Gastrocnemius medialis (tissue), 4 donors: Measurements from ENCODE around the gene HYAL1. TPM values are rescaled to one million over a fixed set of nuclear protein-coding genes. Genes with fewer than 3 reads are reported as not detected.
"Not testable (repeated sequence)": the region's sequence is repeated elsewhere in the genome, so short reads cannot be mapped to it uniquely, and the experiment has no call there.

Source experiments
- ATAC-seq, 2 donors: fragments of 150-250 bp; one replicate each; pipeline ENCODE4 v1.9.1; 2016
- DNase-seq, 2 donors: peaks; one replicate each; pipeline ENCODE4 v3.0.0-alpha.2; 2019
- H3K27ac ChIP-seq, 4 donors: fragments of 200-600 bp; sonication (generic); 1 replicate in 1 of 4; 2 replicates in 3 of 4; pipeline ENCODE4 v1.5.1; 2016 to 2018; ENCODE audit warnings: mild to moderate bottlenecking in 2 of 4, moderate library complexity in 1 of 4
- H3K27me3 ChIP-seq, 3 donors: fragments of 200-600 bp; sonication (generic) in 2 of 3; 1 replicate in 1 of 3; 2 replicates in 2 of 3; pipeline versions ENCODE4 v1.5.1 to v1.6.0; 2016 to 2019; ENCODE audit warnings: mild to moderate bottlenecking in 1 of 3, moderate library complexity in 1 of 3
- H3K36me3 ChIP-seq, 2 donors: fragments of 200-600 bp; sonication (generic) in 1 of 2; one replicate each; pipeline ENCODE4 v1.5.1; 2017 to 2018
- H3K4me1 ChIP-seq, 2 donors: fragments of 200-600 bp; sonication (generic) in 1 of 2; one replicate each; pipeline ENCODE4 v1.5.1; 2016 to 2017; ENCODE audit warnings: mild to moderate bottlenecking in 2 of 2
- H3K4me3 ChIP-seq, 4 donors: fragments of 200-600 bp; sonication (generic) in 3 of 4; 1 replicate in 1 of 4; 2 replicates in 3 of 4; pipeline ENCODE4 v1.5.1; 2016 to 2019; ENCODE audit warnings: mild to moderate bottlenecking in 2 of 4
- H3K9me3 ChIP-seq, 3 donors: fragments of 200-600 bp; sonication (generic) in 2 of 3; 1 replicate in 1 of 3; 2 replicates in 2 of 3; pipeline ENCODE4 v1.5.1; 2016 to 2019
- CTCF ChIP-seq, 5 experiments: fragments of 450-650 bp in 3 of 5; fragments of 200-600 bp in 2 of 5; sonication (generic) in 2 of 5; IDR thresholded peaks in 4 of 5; conservative IDR thresholded peaks in 1 of 5; 1 replicate in 4 of 5; 2 replicates in 1 of 5; pipeline ENCODE4 v1.5.1; 2016 to 2019; ENCODE audit warnings: antibody characterized with exemption in 5 of 5, mild to moderate bottlenecking in 3 of 5, moderate library complexity in 3 of 5
- POLR2A ChIP-seq, 2 donors: fragments of 450-650 bp; IDR thresholded peaks; one replicate each; pipeline ENCODE4 v1.6.1; 2017; ENCODE audit warnings: antibody characterized with exemption in 2 of 2, mild to moderate bottlenecking in 2 of 2, moderate library complexity in 2 of 2
- in situ Hi-C, 4 donors: fragments of 200-750 bp; cut with MboI; loops; one replicate each; pipeline versions ENCODE4 v1.15.0 to v1.8.0; 2017; ENCODE audit warnings: low sequenced_read_pairs in 4 of 4
- intact Hi-C: fragments of 100-400 bp; cut with DNase I; formaldehyde crosslinking; loops from one replicate; pipeline ENCODE4 v1.15.1; 2023; ENCODE audit warnings: low total_unique reads
- total RNA-seq, 4 donors: library from RNA; depleted of rRNA; stranded (reverse); fragments of >200 nt; gene quantifications; one replicate each; pipeline versions ENCODE4 v1.1.0 to v1.2.3, GENCODE V29; 2016

Gene HYAL1
- total RNA-seq, 4 donors from 2014 or later = 3.6 to 14.6 (median 9.1) TPM

- peak; percentile 89 to 90 for ATAC-seq
- Histone ChIP-seq H3K27me3 (no peaks in the 10 kb centered on the region), H3K36me3 (peaks cover 0 to 20% of the 10 kb centered on the region in 2 donors), H3K9me3 (no peaks in the 10 kb centered on the region), H3K4me3 (no peak overlapping the region), H3K4me1 (peaks cover 39 to 40% of the 10 kb centered on the region in 2 donors), H3K27ac (peak overlapping the region; percentile 50 to 79 (median 56))
- peak in 1 of 2 donors; percentile 67 for DNase-seq
- in situ Hi-C loops = no loop called here
- intact Hi-C loops = no loop called here
- no peak for TF ChIP-seq CTCF (IDR thresholded peaks at IDR 0.05 in 4 of 5, conservative IDR thresholded peaks at IDR 0.05 in 1 of 5)
- no peak for TF ChIP-seq POLR2A (IDR thresholded peaks at IDR 0.05)
Measured at GRCh38 chr3:50314342-50314741, 11.0 kb upstream of the HYAL1 start.

- DNase-seq, in situ Hi-C loops, intact Hi-C loops, H3K9me3 ChIP-seq, H3K36me3 ChIP-seq, H3K27me3 ChIP-seq, ATAC-seq, H3K27ac ChIP-seq, H3K4me3 ChIP-seq: not testable (repeated sequence)
- peaks cover 16 to 17% of the 10 kb centered on the region in 2 donors for H3K4me1 ChIP-seq
Measured at GRCh38 chr3:50312041-50312440, 8.7 kb upstream of the HYAL1 start.

- TF ChIP-seq CTCF (IDR thresholded peaks at IDR 0.05 in 4 of 5, conservative IDR thresholded peaks at IDR 0.05 in 1 of 5) (no peak), POLR2A (IDR thresholded peaks at IDR 0.05) (no peak)
- no peak for ATAC-seq
- intact Hi-C loops = no loop called here
- in situ Hi-C loops = no loop called here
- Histone ChIP-seq H3K27ac (no peak overlapping the region), H3K4me3 (no peak overlapping the region), H3K4me1 (peaks cover 21 to 37% of the 10 kb centered on the region in 2 donors), H3K36me3 (no peaks in the 10 kb centered on the region), H3K9me3 (no peaks in the 10 kb centered on the region), H3K27me3 (no peaks in the 10 kb centered on the region)
- no peak for DNase-seq
Measured at GRCh38 chr3:50304601-50305000, 1.2 kb upstream of the HYAL1 start.

- in situ Hi-C loops = no loop called here
- no peaks in the 10 kb centered on the region for H3K27me3 ChIP-seq
- H3K36me3 ChIP-seq = no peaks in the 10 kb centered on the region
- TF ChIP-seq POLR2A (IDR thresholded peaks at IDR 0.05) (no peak), CTCF (IDR thresholded peaks at IDR 0.05 in 4 of 5, conservative IDR thresholded peaks at IDR 0.05 in 1 of 5) (no peak)
- no peaks in the 10 kb centered on the region for H3K9me3 ChIP-seq
- intact Hi-C loops = no loop called here
- H3K4me1 ChIP-seq = peaks cover 29 to 48% of the 10 kb centered on the region in 2 donors
- DNase-seq (no peak), ATAC-seq (no peak)
- H3K4me3 ChIP-seq = peak overlapping the region; percentile 45 to 52 (median 49)
- H3K27ac ChIP-seq = peak overlapping the region; percentile 85 to 91 (median 88)
Measured at GRCh38 chr3:50302095-50303012, 1.0 kb downstream of the HYAL1 start.

GRCh38 chr3:50300681-50301254, 2.6 kb downstream of the HYAL1 start:
- TF ChIP-seq CTCF (IDR thresholded peaks at IDR 0.05 in 4 of 5, conservative IDR thresholded peaks at IDR 0.05 in 1 of 5) (peak in 1 of 5 experiments; percentile 15), POLR2A (IDR thresholded peaks at IDR 0.05) (no peak)
- Histone ChIP-seq H3K27me3 (no peaks in the 10 kb centered on the region), H3K36me3 (peaks cover 0 to 5% of the 10 kb centered on the region in 2 donors), H3K4me1 (peaks cover 29 to 48% of the 10 kb centered on the region in 2 donors), H3K27ac (peak overlapping the region; percentile 85 to 91 (median 88)), H3K4me3 (peak overlapping the region in 3 of 4 donors; percentile 60 to 71 (median 61)), H3K9me3 (no peaks in the 10 kb centered on the region)
- ATAC-seq (no peak), DNase-seq (no peak)
- in situ Hi-C loops (no loop called here), intact Hi-C loops (loop anchor here (2.0 kb wide), 1 partner anchor 20 kb away; no protein-coding TSS in a partner anchor)
